ENCODE data around the gene RAB37.

- TF ChIP-seq ATF2 (CRISPR knock-in tag; IDR thresholded peaks at IDR 0.05) (no peak), CSRNP2 (CRISPR knock-in tag; conservative IDR thresholded peaks at IDR 0.05; ENCODE audit: low read depth) (no peak), HCFC1 (IDR thresholded peaks at IDR 0.05; ENCODE audit: low read depth, low read length) (no peak), ZNF749 (CRISPR knock-in tag; IDR thresholded peaks at IDR 0.05; ENCODE audit: borderline replicate concordance) (no peak), CTCF (CRISPR knock-in tag; IDR thresholded peaks at IDR 0.05) (no peak), KAT7 (CRISPR knock-in tag; IDR thresholded peaks at IDR 0.05; ENCODE audit: borderline replicate concordance) (no peak), YY1 (IDR thresholded peaks at IDR 0.05; ENCODE audit: insufficient read depth, insufficient replicate concordance, low read depth, low read length) (no peak), ZBTB7A (CRISPR knock-in tag; IDR thresholded peaks at IDR 0.05) (no peak), DMAP1 (CRISPR knock-in tag; IDR thresholded peaks at IDR 0.05) (no peak), FOXO4 (CRISPR knock-in tag; conservative IDR thresholded peaks at IDR 0.05) (no peak)
Measured at GRCh38 chr17:74728702-74729075, 8.4 kb upstream of the RAB37 start.

All from HepG2 (cell line).